Body of pancreas (tissue), 4 donors: Measurements from ENCODE around the gene GUCY2D.

ENCODE experiments used
- CTCF ChIP-seq, 7 experiments: fragments of 450-650 bp in 4 of 7; fragments of 200-600 bp in 3 of 7; sonication (generic) in 3 of 7; IDR thresholded peaks; one replicate each; pipeline ENCODE4 v1.5.1; 2016 to 2019; ENCODE audit warnings: antibody characterized with exemption in 7 of 7
- POLR2A ChIP-seq, 3 donors: fragments of 450-650 bp; IDR thresholded peaks; one replicate each; pipeline ENCODE4 v1.6.1; 2016; ENCODE audit warnings: antibody characterized with exemption in 3 of 3, mild to moderate bottlenecking in 2 of 3

GRCh38 chr17:7971651-7972050 is 30.8 kb upstream of the GUCY2D start:
- TF ChIP-seq CTCF (IDR thresholded peaks at IDR 0.05) (no peak), POLR2A (IDR thresholded peaks at IDR 0.05) (no peak)
